ENCODE data around the gene HOXD8. TPM values are rescaled to one million over a fixed set of nuclear protein-coding genes. Genes with fewer than 3 reads are reported as not detected.

Gene HOXD8
- total and polyA plus RNA-seq, 9 donors, result 29.2 to 50.6 (median 36.2) TPM

DNA sequence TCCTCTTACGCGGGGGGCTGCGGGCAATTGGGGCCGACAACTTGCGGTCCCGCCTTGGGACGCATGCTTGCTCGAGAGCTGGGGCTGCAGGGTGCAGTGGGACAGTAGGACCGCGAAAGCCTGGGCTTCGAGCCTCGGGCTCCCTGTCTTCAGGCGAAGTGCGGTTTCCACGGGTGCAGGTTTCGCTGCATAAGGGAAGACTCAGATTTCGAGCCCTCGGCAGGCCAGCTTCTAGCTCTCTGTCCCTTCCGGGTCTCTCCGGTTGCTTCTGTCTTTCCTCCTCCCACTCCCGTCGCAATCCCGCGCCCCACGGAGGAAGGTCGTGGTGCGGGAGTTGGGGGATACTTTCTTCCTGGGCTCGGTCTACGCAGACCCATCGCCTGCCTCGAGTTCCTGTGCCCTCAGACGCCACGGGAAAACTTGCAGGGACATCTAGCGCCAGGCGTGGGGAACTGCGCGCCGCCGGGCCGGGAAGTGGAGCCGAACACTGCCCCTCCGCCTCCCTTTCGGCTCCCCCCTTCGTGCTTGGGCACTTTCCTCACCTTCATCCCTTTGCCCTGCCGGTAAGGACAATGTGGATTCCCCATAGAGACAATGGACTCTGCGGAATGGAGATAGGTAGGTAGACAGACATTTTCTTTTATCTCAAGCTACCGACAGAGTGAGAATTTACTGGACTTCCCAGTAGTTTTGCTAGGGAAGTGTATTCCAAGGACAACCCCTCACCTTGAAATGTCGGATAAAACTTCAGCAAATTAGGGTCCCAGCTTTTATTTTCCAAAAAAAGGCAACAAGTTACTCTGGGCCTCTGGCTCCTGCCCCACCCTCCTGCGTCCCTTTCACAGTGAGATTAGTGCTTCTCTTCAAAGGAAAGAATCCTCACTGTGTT lies 41.2 kb upstream of the HOXD8 start:
- peak in 3 of 5 donors; percentile 41 to 65 (median 51) for DNase-seq
- Histone ChIP-seq H3K27me3 (peaks cover 7% of the 10 kb centered on the region), H3K27ac (no peak overlapping the region), H3K36me3 (no peaks in the 10 kb centered on the region), H3K4me3 (no peak overlapping the region), H3K4me1 (ENCODE audit: insufficient read depth) (peaks cover 6% of the 10 kb centered on the region), H3K9me3 (no peaks in the 10 kb centered on the region)
- WGBS, 3 donors, result 4 to 7% (median 4%) methylated on average over 46 to 49 of the region's 49 CpGs
- TF ChIP-seq POLR2A (IDR thresholded peaks at IDR 0.05) (no peak), EP300 (IDR thresholded peaks at IDR 0.05) (no peak)
- TF ChIP-seq, protein P1, sequence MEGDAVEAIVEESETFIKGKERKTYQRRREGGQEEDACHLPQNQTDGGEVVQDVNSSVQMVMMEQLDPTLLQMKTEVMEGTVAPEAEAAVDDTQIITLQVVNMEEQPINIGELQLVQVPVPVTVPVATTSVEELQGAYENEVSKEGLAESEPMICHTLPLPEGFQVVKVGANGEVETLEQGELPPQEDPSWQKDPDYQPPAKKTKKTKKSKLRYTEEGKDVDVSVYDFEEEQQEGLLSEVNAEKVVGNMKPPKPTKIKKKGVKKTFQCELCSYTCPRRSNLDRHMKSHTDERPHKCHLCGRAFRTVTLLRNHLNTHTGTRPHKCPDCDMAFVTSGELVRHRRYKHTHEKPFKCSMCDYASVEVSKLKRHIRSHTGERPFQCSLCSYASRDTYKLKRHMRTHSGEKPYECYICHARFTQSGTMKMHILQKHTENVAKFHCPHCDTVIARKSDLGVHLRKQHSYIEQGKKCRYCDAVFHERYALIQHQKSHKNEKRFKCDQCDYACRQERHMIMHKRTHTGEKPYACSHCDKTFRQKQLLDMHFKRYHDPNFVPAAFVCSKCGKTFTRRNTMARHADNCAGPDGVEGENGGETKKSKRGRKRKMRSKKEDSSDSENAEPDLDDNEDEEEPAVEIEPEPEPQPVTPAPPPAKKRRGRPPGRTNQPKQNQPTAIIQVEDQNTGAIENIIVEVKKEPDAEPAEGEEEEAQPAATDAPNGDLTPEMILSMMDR (IDR thresholded peaks at IDR 0.05), result peak in 1 of 3 donors; percentile 44
- intact Hi-C loops (cut with DNase I), result loop anchor here in 1 of 4 donors (10.0 kb wide), 1 partner anchor 403 kb away; no protein-coding TSS in a partner anchor

DNA sequence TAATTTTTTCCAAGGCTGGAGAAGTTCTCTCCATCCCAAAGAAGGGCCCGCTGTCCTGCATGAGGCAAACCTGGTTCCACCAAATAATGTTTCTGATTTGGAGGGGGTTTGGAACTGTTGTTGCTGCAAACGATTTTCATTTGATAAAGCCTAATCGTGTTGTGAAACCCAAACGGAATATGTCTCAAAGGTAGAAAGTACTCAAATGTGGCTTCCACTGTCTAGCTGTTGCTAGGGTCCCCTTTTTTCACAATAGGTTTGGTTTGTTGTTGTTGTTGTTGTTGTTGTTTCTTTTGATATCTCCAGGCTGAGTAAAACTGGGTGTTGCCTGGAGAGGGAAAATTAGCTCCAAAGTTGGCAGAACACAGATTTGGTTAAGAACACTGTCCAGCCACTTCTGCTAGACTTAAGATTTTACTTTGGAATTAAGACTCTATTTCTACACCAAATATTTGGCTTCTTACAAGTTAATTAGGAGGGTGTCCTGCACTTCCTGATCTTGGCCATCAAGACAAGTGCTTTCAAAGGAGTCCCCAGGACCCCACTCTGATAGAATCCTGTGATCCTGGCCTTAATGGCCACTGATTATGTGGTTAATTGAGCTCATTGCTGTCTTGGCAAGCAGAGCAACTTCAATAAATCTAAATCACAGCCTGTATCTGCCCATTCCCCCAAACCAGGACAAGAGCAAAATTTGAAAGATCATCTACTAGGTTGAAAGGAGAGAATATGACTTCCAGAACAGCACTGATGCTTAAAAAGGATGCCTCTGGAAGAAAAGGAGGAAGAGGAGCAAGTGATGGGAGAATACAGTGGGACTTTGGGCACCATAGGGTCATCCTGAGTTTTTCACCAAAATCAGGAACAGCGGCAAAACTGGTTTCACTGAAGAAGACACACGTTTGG lies 40.3 kb upstream of the HOXD8 start:
- intact Hi-C loops (cut with DNase I), result loop anchor here in 1 of 4 donors (10.0 kb wide), 1 partner anchor 404 kb away; no protein-coding TSS in a partner anchor
- H3K4me1 ChIP-seq (ENCODE audit: insufficient read depth), result peaks cover 7% of the 10 kb centered on the region
- peaks cover 12% of the 10 kb centered on the region for H3K27me3 ChIP-seq
- H3K27ac ChIP-seq, result no peak overlapping the region
- DNase-seq, result no peak
- no peak overlapping the region for H3K4me3 ChIP-seq
- no peaks in the 10 kb centered on the region for H3K36me3 ChIP-seq
- TF ChIP-seq POLR2A (IDR thresholded peaks at IDR 0.05) (no peak), EP300 (IDR thresholded peaks at IDR 0.05) (no peak)
- TF ChIP-seq, protein P1 (IDR thresholded peaks at IDR 0.05), result no peak
- 8 to 14% (median 8%) methylated on average over 6 of the region's 6 CpGs for WGBS, 3 donors
- H3K9me3 ChIP-seq, result no peaks in the 10 kb centered on the region

DNA sequence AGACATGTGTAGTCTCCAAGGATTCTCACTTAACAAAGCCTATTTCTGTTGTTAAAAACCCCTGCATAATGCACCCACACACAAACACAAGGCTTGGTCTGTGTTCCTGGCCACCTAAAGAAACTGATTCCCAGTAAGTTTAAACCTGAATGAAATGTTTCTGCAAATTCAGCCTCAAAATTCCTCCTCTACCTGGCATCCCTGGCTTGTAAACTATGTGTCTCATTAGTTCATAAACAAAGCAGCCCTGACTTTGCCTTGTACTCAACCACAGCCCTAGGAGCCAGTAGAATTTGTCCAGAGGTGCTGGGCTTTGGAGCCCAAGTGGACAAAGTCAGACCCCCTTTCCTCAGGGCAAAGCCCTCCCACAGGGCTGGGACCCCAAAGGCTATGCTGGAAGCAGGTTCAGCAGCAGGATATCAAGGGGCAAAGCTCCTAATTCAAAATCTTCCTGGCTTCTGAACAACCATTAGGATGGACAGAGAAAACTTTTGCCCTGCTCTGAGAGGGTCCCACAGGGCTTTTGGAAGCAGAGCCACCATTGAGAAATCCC lies 39.6 kb upstream of the HOXD8 start:
- peaks cover 7% of the 10 kb centered on the region for H3K4me1 ChIP-seq (ENCODE audit: insufficient read depth)
- H3K27me3 ChIP-seq, result peaks cover 12% of the 10 kb centered on the region
- H3K36me3 ChIP-seq, result no peaks in the 10 kb centered on the region
- DNase-seq, result no peak
- H3K27ac ChIP-seq, result no peak overlapping the region
- no peaks in the 10 kb centered on the region for H3K9me3 ChIP-seq
- intact Hi-C loops (cut with DNase I), result loop anchor here in 2 of 4 donors (10.0 kb wide), 1 partner anchor 405 kb away; no protein-coding TSS in a partner anchor
- TF ChIP-seq, protein P1 (IDR thresholded peaks at IDR 0.05), result no peak
- TF ChIP-seq EP300 (IDR thresholded peaks at IDR 0.05) (no peak), POLR2A (IDR thresholded peaks at IDR 0.05) (no peak)
- H3K4me3 ChIP-seq, result no peak overlapping the region

GRCh38 chr2:176090862-176091261 lies 38.6 kb upstream of the HOXD8 start:
- H3K4me1 ChIP-seq (ENCODE audit: insufficient read depth), result peaks cover 7% of the 10 kb centered on the region
- H3K36me3 ChIP-seq, result no peaks in the 10 kb centered on the region
- H3K27ac ChIP-seq, result no peak overlapping the region
- no peaks in the 10 kb centered on the region for H3K9me3 ChIP-seq
- 27 to 34% (median 33%) methylated on average over 5 of the region's 5 CpGs for WGBS, 3 donors
- no peak for TF ChIP-seq EP300 (IDR thresholded peaks at IDR 0.05)
- TF ChIP-seq, protein P1 (IDR thresholded peaks at IDR 0.05), result no peak
- TF ChIP-seq POLR2A (IDR thresholded peaks at IDR 0.05), result no peak
- H3K27me3 ChIP-seq, result peaks cover 18% of the 10 kb centered on the region
- intact Hi-C loops (cut with DNase I), result loop anchor here in 1 of 4 donors (10.0 kb wide), 1 partner anchor 406 kb away; no protein-coding TSS in a partner anchor
- DNase-seq, result no peak
- no peak overlapping the region for H3K4me3 ChIP-seq

All from ovary (tissue), 9 donors.